DND-41 (cell line): Measurements from ENCODE around the gene TMEM128.

ENCODE experiments used
- ATAC-seq: fragments of 200-7000 bp; cut with Tn5 transposase; 3 replicates; pipeline ENCODE4 v1.9.1; 2021; ENCODE audit warnings: low read depth; ENCODE audit not compliant: insufficient read depth
- DNase-seq: peaks from one replicate; pipeline ENCODE4 v3.0.0-alpha.2; 2020
- H2AFZ ChIP-seq: 2 replicates; pipeline ENCODE4 v1.6.0; 2012; ENCODE audit warnings: low read depth, low read length
- H3K27ac ChIP-seq: 2 replicates; pipeline ENCODE4 v1.5.1; 2012; ENCODE audit warnings: low read length, inconsistent platforms
- H3K27me3 ChIP-seq: fragments of 200-600 bp; sonication (generic); 2 replicates; pipeline ENCODE4 v1.6.0; 2012; ENCODE audit warnings: low read length, mild to moderate bottlenecking, inconsistent platforms; ENCODE audit not compliant: insufficient read depth, poor library complexity
- H3K36me3 ChIP-seq: 2 replicates; pipeline ENCODE4 v1.5.1; 2012; ENCODE audit warnings: low read length, inconsistent platforms; ENCODE audit not compliant: insufficient read depth
- H3K4me1 ChIP-seq: 2 replicates; pipeline ENCODE4 v1.5.1; 2012; ENCODE audit warnings: mild to moderate bottlenecking, low read length; ENCODE audit not compliant: insufficient read depth
- H3K4me2 ChIP-seq: 2 replicates; pipeline ENCODE4 v1.6.0; 2012; ENCODE audit warnings: mild to moderate bottlenecking, moderate library complexity, low read length, inconsistent platforms; ENCODE audit not compliant: insufficient read depth
- H3K4me3 ChIP-seq, 2 experiments: fragments of 200-600 bp in 1 of 2; shearing (Covaris generic) in 1 of 2; 2 replicates each; pipeline ENCODE4 v1.5.1; 2012 to 2016; ENCODE audit warnings: inconsistent platforms in 2 of 2, low read length in 2 of 2, mild to moderate bottlenecking in 2 of 2, low read depth in 1 of 2, moderate library complexity in 1 of 2
- H3K79me2 ChIP-seq: 2 replicates; pipeline ENCODE4 v1.6.0; 2012; ENCODE audit warnings: low read length, inconsistent platforms; ENCODE audit not compliant: insufficient read depth
- H3K9ac ChIP-seq: 2 replicates; pipeline ENCODE4 v1.6.0; 2012; ENCODE audit warnings: low read depth, mild to moderate bottlenecking, inconsistent platforms, low read length, moderate library complexity
- H3K9me3 ChIP-seq: 2 replicates; pipeline ENCODE4 v1.5.1; 2012; ENCODE audit warnings: low read length, moderate library complexity, mild to moderate bottlenecking, inconsistent platforms; ENCODE audit not compliant: insufficient read depth, severe bottlenecking
- H4K20me1 ChIP-seq: 2 replicates; pipeline ENCODE4 v1.6.0; 2012; ENCODE audit warnings: low read length; ENCODE audit not compliant: insufficient read depth
- EZH2 ChIP-seq: IDR thresholded peaks from 3 replicates; pipeline ENCODE4 v1.6.1; 2012; ENCODE audit warnings: borderline replicate concordance, low read depth, mild to moderate bottlenecking, moderate library complexity, low read length, inconsistent platforms; ENCODE audit not compliant: severe bottlenecking
- TF ChIP-seq, protein P1 (sequence below): IDR thresholded peaks from 2 replicates; pipeline ENCODE4 v1.5.1; 2012; ENCODE audit warnings: borderline replicate concordance, low read length, moderate library complexity, mild to moderate bottlenecking; ENCODE audit not compliant: poor library complexity, severe bottlenecking; ENCODE audit errors: extremely low read depth

The TMEM128 gene

GRCh38 chr4:4203688-4204400 is 44.2 kb downstream of the TMEM128 start:
- Histone ChIP-seq H3K36me3 (no peaks in the 10 kb centered on the region), H3K27ac (no peak overlapping the region), H3K4me1 (no peaks in the 10 kb centered on the region), H4K20me1 (no peaks in the 10 kb centered on the region), H3K4me2 (no peak overlapping the region), H3K79me2 (no peaks in the 10 kb centered on the region), H2AFZ (no peak overlapping the region), H3K4me3 (no peak overlapping the region), H3K9ac (no peak overlapping the region), H3K9me3 (no peaks in the 10 kb centered on the region), H3K27me3 (no peaks in the 10 kb centered on the region)
- DNase-seq (no peak), ATAC-seq (no peak)
- no peak for TF ChIP-seq EZH2
- TF ChIP-seq, protein P1, sequence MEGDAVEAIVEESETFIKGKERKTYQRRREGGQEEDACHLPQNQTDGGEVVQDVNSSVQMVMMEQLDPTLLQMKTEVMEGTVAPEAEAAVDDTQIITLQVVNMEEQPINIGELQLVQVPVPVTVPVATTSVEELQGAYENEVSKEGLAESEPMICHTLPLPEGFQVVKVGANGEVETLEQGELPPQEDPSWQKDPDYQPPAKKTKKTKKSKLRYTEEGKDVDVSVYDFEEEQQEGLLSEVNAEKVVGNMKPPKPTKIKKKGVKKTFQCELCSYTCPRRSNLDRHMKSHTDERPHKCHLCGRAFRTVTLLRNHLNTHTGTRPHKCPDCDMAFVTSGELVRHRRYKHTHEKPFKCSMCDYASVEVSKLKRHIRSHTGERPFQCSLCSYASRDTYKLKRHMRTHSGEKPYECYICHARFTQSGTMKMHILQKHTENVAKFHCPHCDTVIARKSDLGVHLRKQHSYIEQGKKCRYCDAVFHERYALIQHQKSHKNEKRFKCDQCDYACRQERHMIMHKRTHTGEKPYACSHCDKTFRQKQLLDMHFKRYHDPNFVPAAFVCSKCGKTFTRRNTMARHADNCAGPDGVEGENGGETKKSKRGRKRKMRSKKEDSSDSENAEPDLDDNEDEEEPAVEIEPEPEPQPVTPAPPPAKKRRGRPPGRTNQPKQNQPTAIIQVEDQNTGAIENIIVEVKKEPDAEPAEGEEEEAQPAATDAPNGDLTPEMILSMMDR, result no peak

GRCh38 chr4:4202510-4202909 is 45.5 kb downstream of the TMEM128 start:
- TF ChIP-seq, protein P1, result no peak
- TF ChIP-seq EZH2, result no peak
- H3K27me3 ChIP-seq, result no peaks in the 10 kb centered on the region

DNA sequence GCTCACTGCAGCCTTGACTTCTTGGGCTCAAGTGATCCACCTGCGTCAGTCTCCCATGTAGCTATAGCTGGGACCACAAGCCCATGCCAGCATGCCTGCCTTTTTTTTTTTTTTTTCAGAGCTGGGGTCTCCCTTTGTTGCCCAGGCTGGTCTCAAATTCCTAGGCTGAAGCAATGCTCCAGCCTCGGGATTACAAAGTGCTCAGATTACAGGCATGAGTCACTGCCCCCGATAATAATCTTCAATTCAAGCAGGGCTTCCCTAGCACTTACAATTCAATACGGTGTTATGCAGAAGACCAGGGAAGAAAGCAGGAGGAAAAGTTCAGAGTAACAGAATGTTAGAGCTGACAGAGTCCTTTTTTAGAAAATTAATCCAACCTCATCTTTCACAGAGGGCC is 47.4 kb downstream of the TMEM128 start:
- H3K27me3 ChIP-seq, result no peaks in the 10 kb centered on the region
- H3K9me3 ChIP-seq, result no peaks in the 10 kb centered on the region
- no peaks in the 10 kb centered on the region for H3K4me1 ChIP-seq
- no peak overlapping the region for H3K4me2 ChIP-seq
- no peak overlapping the region for H3K27ac ChIP-seq
- TF ChIP-seq, protein P1, result no peak
- no peak for TF ChIP-seq EZH2
- H3K79me2 ChIP-seq, result no peaks in the 10 kb centered on the region
- no peaks in the 10 kb centered on the region for H3K36me3 ChIP-seq
- no peak overlapping the region for H3K4me3 ChIP-seq
- ATAC-seq (no peak), DNase-seq (no peak)
- H3K9ac ChIP-seq, result no peak overlapping the region
- no peaks in the 10 kb centered on the region for H4K20me1 ChIP-seq
- H2AFZ ChIP-seq, result no peak overlapping the region

More at GRCh38 chr4:4202510-4202909, 45.5 kb downstream of the TMEM128 start:
- Histone ChIP-seq H3K79me2 (no peaks in the 10 kb centered on the region), H3K27ac (no peak overlapping the region), H3K4me1 (no peaks in the 10 kb centered on the region), H2AFZ (no peak overlapping the region), H3K9me3 (no peaks in the 10 kb centered on the region), H3K9ac (no peak overlapping the region), H3K36me3 (no peaks in the 10 kb centered on the region), H3K4me2 (no peak overlapping the region), H4K20me1 (no peaks in the 10 kb centered on the region), H3K4me3 (no peak overlapping the region)
- no peak for ATAC-seq
- no peak for DNase-seq
